RWPE1 (cell line): ENCODE measurements around the gene CRAT.

Experiments used
- CTCF ChIA-PET: fragments of 350-600 bp; sonication (Branson Sonifier 250); formaldehyde crosslinking; extraction: SDS; loops from one replicate; lab custom pipeline; 2021; lab: Yijun Ruan, JAX
- POLR2A ChIA-PET: fragments of 400-600 bp; formaldehyde crosslinking; extraction: SDS; loops from one replicate; lab custom pipeline; 2020; ENCODE audit warnings: antibody characterized with exemption; ENCODE audit not compliant: low non-redundant PET; lab: Yijun Ruan, JAX
- DNase-seq: peaks from one replicate; pipeline ENCODE4 v3.0.0; 2012; ENCODE audit warnings: low spot score
- H3K27ac ChIP-seq: fragments of 450-650 bp; 2 replicates; pipeline ENCODE4 v1.5.1; 2017
- TF ChIP-seq, protein P1 (sequence below): fragments of 450-650 bp; conservative IDR thresholded peaks from 2 replicates; pipeline ENCODE4 v1.5.1; 2017; ENCODE audit warnings: low read depth, mild to moderate bottlenecking

CRAT gene

GRCh38 chr9:129058965-129059795 is 51.4 kb downstream of the CRAT start:
- DNase-seq = peak; percentile 76
- POLR2A ChIA-PET = no interaction called here
- CTCF ChIA-PET = interaction anchor here (0.6 kb wide), 2 partner anchors 8 to 9 kb away, joined by 4 to 5 read pairs; no protein-coding TSS in a partner anchor
- peak overlapping the region; percentile 21 for H3K27ac ChIP-seq
- TF ChIP-seq, protein P1, sequence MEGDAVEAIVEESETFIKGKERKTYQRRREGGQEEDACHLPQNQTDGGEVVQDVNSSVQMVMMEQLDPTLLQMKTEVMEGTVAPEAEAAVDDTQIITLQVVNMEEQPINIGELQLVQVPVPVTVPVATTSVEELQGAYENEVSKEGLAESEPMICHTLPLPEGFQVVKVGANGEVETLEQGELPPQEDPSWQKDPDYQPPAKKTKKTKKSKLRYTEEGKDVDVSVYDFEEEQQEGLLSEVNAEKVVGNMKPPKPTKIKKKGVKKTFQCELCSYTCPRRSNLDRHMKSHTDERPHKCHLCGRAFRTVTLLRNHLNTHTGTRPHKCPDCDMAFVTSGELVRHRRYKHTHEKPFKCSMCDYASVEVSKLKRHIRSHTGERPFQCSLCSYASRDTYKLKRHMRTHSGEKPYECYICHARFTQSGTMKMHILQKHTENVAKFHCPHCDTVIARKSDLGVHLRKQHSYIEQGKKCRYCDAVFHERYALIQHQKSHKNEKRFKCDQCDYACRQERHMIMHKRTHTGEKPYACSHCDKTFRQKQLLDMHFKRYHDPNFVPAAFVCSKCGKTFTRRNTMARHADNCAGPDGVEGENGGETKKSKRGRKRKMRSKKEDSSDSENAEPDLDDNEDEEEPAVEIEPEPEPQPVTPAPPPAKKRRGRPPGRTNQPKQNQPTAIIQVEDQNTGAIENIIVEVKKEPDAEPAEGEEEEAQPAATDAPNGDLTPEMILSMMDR = no peak

DNA sequence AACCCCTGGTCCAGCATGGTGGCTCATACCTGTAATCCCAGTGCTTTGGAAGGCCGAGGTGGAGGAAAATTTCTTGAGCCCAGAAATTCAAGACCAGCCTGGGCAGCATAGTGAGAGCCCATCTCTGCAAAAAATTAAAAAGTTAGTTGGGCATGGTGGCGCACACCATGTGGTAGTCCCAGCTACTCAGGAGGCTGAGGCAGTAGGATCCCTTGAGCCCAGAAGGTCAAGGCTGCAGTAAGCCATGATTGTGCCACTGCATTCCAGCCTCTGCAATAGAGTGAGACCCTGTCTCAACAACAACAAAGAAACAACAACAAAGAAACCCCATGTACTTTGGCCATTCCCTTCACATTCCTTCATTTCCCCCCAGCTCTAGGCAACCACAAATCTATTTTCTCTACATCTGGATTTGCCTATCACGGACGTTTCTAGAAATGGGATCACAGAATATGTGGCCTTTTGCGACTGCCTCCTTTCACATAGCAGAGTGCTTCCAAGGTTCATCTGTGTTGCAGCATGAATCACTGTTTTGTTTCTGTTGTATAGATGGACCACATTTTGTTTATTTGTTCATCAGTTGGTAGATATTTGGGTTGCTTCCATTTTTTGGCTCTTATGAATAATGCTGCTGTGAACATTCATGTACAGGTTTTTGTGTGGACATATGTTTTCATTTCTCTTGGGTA is 56.3 kb downstream of the CRAT start:
- POLR2A ChIA-PET = no interaction called here

GRCh38 chr9:129053020-129053419 is 57.6 kb downstream of the CRAT start:
- TF ChIP-seq, protein P1 = no peak
- ChIA-PET CTCF (interaction anchor here (0.7 kb wide), 1 partner anchor 36 kb away, joined by 3 read pairs; no protein-coding TSS in a partner anchor), POLR2A (no interaction called here)
- peak overlapping the region; percentile 34 for H3K27ac ChIP-seq
- no peak for DNase-seq

More for the DNA sequence above, 56.3 kb downstream of the CRAT start:
- H3K27ac ChIP-seq = no peak overlapping the region
- TF ChIP-seq, protein P1 = no peak
- CTCF ChIA-PET = no interaction called here
- no peak for DNase-seq

- CTCF ChIA-PET = interaction anchor here (0.7 kb wide), 1 partner anchor 36 kb away, joined by 3 read pairs; no protein-coding TSS in a partner anchor
- POLR2A ChIA-PET = no interaction called here
- TF ChIP-seq, protein P1 = no peak
- H3K27ac ChIP-seq = peak overlapping the region; percentile 34
- peak; percentile 73 for DNase-seq
Measured at GRCh38 chr9:129052592-129052991, 58.0 kb downstream of the CRAT start.
